ENCODE results near the gene MPHOSPH9. TPM values are rescaled to one million over a fixed set of nuclear protein-coding genes. Genes with fewer than 3 reads are reported as not detected.
"Not testable (repeated sequence)": the region's sequence is repeated elsewhere in the genome, so short reads cannot be mapped to it uniquely, and the experiment has no call there.

MPHOSPH9 gene
- total RNA-seq, 1 donor from 2014 or later, result 79.8 TPM

GRCh38 chr12:123258593-123258992 lies 25.7 kb upstream of the MPHOSPH9 start:
- H3K4me1 Mint-ChIP-seq, result peaks cover 4% of the 10 kb centered on the region
- no peak overlapping the region for H3K27ac Mint-ChIP-seq (ENCODE audit: unreplicated experiment)
- no peak for DNase-seq (ENCODE audit: low read depth, low spot score)
- no peaks in the 10 kb centered on the region for H3K27me3 Mint-ChIP-seq (ENCODE audit: low read depth)
- TF ChIP-seq, protein P1, sequence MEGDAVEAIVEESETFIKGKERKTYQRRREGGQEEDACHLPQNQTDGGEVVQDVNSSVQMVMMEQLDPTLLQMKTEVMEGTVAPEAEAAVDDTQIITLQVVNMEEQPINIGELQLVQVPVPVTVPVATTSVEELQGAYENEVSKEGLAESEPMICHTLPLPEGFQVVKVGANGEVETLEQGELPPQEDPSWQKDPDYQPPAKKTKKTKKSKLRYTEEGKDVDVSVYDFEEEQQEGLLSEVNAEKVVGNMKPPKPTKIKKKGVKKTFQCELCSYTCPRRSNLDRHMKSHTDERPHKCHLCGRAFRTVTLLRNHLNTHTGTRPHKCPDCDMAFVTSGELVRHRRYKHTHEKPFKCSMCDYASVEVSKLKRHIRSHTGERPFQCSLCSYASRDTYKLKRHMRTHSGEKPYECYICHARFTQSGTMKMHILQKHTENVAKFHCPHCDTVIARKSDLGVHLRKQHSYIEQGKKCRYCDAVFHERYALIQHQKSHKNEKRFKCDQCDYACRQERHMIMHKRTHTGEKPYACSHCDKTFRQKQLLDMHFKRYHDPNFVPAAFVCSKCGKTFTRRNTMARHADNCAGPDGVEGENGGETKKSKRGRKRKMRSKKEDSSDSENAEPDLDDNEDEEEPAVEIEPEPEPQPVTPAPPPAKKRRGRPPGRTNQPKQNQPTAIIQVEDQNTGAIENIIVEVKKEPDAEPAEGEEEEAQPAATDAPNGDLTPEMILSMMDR (conservative IDR thresholded peaks at IDR 0.05), result no peak
- H3K4me3 Mint-ChIP-seq, result no peak overlapping the region
- peaks cover 20% of the 10 kb centered on the region for H3K36me3 Mint-ChIP-seq (ENCODE audit: low read depth)
- H3K9me3 Mint-ChIP-seq, result no peaks in the 10 kb centered on the region

DNA sequence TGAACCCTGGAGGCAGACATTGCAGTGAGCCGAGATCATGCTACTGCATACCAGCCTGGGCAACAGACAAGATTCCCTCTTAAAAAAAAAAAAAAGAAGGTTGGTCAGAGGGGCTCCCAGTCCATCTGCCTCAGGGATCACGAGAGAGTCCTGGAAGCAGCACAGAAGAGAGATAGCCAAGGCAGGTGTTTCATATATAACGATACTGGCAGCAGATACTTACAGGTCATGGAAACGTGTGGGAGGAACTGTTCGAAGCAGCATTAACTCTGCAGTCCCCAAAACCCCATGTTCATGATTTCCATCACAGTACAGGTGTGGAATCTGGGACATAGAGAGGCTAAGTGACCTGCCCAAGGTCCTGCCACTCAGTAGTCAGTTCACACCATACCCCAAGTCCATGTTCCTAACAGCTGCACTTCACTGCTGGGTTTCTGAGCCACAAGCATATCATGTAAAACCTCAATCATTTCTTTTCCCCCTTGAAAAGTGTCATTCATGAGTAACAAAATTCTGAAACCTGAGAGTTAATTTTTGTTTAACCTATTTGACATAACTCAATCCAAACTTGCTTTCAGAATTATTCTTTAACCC lies 22.0 kb upstream of the MPHOSPH9 start:
- TF ChIP-seq, protein P1 (conservative IDR thresholded peaks at IDR 0.05), result no peak
- Mint-ChIP-seq H3K36me3 (ENCODE audit: low read depth) (peaks cover 16% of the 10 kb centered on the region), H3K4me3 (no peak overlapping the region), H3K9me3 (no peaks in the 10 kb centered on the region), H3K4me1 (no peaks in the 10 kb centered on the region), H3K27ac (ENCODE audit: unreplicated experiment) (peak overlapping the region; percentile 19), H3K27me3 (ENCODE audit: low read depth) (no peaks in the 10 kb centered on the region)
- DNase-seq (ENCODE audit: low read depth, low spot score), result no peak

GRCh38 chr12:123253641-123254459 lies 20.9 kb upstream of the MPHOSPH9 start:
- TF ChIP-seq, protein P1 (conservative IDR thresholded peaks at IDR 0.05), result no peak
- no peak overlapping the region for H3K27ac Mint-ChIP-seq (ENCODE audit: unreplicated experiment)
- H3K4me3 Mint-ChIP-seq, result no peak overlapping the region
- H3K27me3 Mint-ChIP-seq (ENCODE audit: low read depth), result no peaks in the 10 kb centered on the region
- no peak for DNase-seq (ENCODE audit: low read depth, low spot score)
- no peaks in the 10 kb centered on the region for H3K9me3 Mint-ChIP-seq
- peaks cover 20% of the 10 kb centered on the region for H3K36me3 Mint-ChIP-seq (ENCODE audit: low read depth)
- H3K4me1 Mint-ChIP-seq, result no peaks in the 10 kb centered on the region

- not testable (repeated sequence) for H3K4me1 Mint-ChIP-seq; DNase-seq (ENCODE audit: low read depth, low spot score); H3K27me3 Mint-ChIP-seq (ENCODE audit: low read depth); H3K9me3 Mint-ChIP-seq; H3K27ac Mint-ChIP-seq (ENCODE audit: unreplicated experiment); H3K4me3 Mint-ChIP-seq
- peaks cover 32% of the 10 kb centered on the region for H3K36me3 Mint-ChIP-seq (ENCODE audit: low read depth)
Observed at GRCh38 chr12:123252365-123252764, 19.4 kb upstream of the MPHOSPH9 start.

GRCh38 chr12:123251403-123252076 lies 18.6 kb upstream of the MPHOSPH9 start:
- no peaks in the 10 kb centered on the region for H3K27me3 Mint-ChIP-seq (ENCODE audit: low read depth)
- peaks cover 9% of the 10 kb centered on the region for H3K9me3 Mint-ChIP-seq
- H3K4me3 Mint-ChIP-seq, result no peak overlapping the region
- no peak for DNase-seq (ENCODE audit: low read depth, low spot score)
- peak overlapping the region; percentile 35 for H3K27ac Mint-ChIP-seq (ENCODE audit: unreplicated experiment)
- H3K4me1 Mint-ChIP-seq, result peaks cover 4% of the 10 kb centered on the region
- H3K36me3 Mint-ChIP-seq (ENCODE audit: low read depth), result peaks cover 37% of the 10 kb centered on the region
- TF ChIP-seq, protein P1 (conservative IDR thresholded peaks at IDR 0.05), result no peak
